Activated naive CD4-positive, alpha-beta T cell treated with anti-CD3 and anti-CD28 coated beads, Interleukin-2, amount 50 U/mL, for 24 hours (primary cell): ENCODE measurements around the gene U2SURP.
"Not testable (repeated sequence)": the region's sequence is repeated elsewhere in the genome, so short reads cannot be mapped to it uniquely, and the experiment has no call there.

Experiments used
- H3K27ac Mint-ChIP-seq: one replicate; pipeline ENCODE4 v1.8.0; 2021; ENCODE audit warnings: mild to moderate bottlenecking, mixed read lengths
- H3K27me3 Mint-ChIP-seq: one replicate; pipeline ENCODE4 v1.8.0; 2021; ENCODE audit warnings: mixed read lengths
- H3K36me3 Mint-ChIP-seq: one replicate; pipeline ENCODE4 v1.8.0; 2021; ENCODE audit warnings: mixed read lengths
- H3K4me1 Mint-ChIP-seq: one replicate; pipeline ENCODE4 v1.8.0; 2021; ENCODE audit warnings: mixed read lengths
- H3K4me3 Mint-ChIP-seq: one replicate; pipeline ENCODE4 v1.8.0; 2021; ENCODE audit warnings: mild to moderate bottlenecking, mixed read lengths
- H3K9me3 Mint-ChIP-seq: one replicate; pipeline ENCODE4 v1.8.0; 2021; ENCODE audit warnings: mixed read lengths

U2SURP gene

GRCh38 chr3:143031796-143032387, 30.5 kb downstream of the U2SURP start:
- H3K4me3 Mint-ChIP-seq, H3K9me3 Mint-ChIP-seq, H3K27ac Mint-ChIP-seq, H3K27me3 Mint-ChIP-seq: not testable (repeated sequence)
- Mint-ChIP-seq H3K4me1 (peaks cover 19% of the 10 kb centered on the region), H3K36me3 (peaks cover 35% of the 10 kb centered on the region)

DNA sequence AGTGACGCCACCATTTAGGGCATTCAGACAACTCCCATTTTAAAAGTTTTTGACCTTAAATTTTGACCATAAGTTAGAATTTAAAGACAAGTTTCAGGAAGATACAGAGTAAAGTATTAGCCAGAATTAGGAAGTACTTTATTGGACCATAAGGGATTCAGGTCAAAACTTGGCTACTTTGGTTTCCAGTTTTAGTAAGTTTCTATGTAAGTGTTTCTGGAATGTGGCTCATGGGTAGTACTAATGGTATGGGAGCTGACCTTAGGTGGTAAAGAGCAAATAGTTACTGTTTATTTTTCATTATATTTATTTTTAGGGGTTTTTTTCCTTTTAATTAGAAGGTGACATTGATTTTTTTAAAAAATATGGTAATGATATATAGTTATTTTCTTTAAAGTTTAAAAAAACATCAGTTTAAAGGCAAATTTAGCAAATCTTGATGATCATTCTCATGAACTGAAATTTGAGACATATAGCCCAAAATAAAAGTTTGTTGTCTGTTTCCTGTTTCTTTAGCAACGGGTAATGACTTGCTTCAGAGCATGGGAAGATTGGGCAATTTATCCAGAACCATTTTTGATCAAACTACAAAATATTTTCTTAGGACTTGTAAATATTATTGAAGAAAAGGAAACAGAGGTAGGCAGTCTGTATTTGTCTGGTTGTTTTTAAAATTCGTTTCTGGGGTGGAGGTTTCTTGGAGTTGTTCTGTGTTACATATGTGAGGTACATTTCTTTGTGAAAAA, 34.3 kb downstream of the U2SURP start:
- H3K4me3 Mint-ChIP-seq = no peak overlapping the region
- H3K36me3 Mint-ChIP-seq = peaks cover 22% of the 10 kb centered on the region
- no peaks in the 10 kb centered on the region for H3K9me3 Mint-ChIP-seq
- no peak overlapping the region for H3K27ac Mint-ChIP-seq
- peaks cover 19% of the 10 kb centered on the region for H3K4me1 Mint-ChIP-seq
- no peaks in the 10 kb centered on the region for H3K27me3 Mint-ChIP-seq

- Mint-ChIP-seq H3K4me1 (peaks cover 19% of the 10 kb centered on the region), H3K27ac (no peak overlapping the region), H3K27me3 (no peaks in the 10 kb centered on the region), H3K4me3 (peak overlapping the region; percentile 33), H3K36me3 (peaks cover 20% of the 10 kb centered on the region), H3K9me3 (no peaks in the 10 kb centered on the region)
Observed at GRCh38 chr3:143036557-143036956, 35.2 kb downstream of the U2SURP start.

GRCh38 chr3:143037867-143038266, 36.5 kb downstream of the U2SURP start:
- H3K4me1 Mint-ChIP-seq = peaks cover 23% of the 10 kb centered on the region
- peaks cover 19% of the 10 kb centered on the region for H3K36me3 Mint-ChIP-seq
- H3K4me3 Mint-ChIP-seq = no peak overlapping the region
- H3K9me3 Mint-ChIP-seq = no peaks in the 10 kb centered on the region
- no peak overlapping the region for H3K27ac Mint-ChIP-seq
- no peaks in the 10 kb centered on the region for H3K27me3 Mint-ChIP-seq

DNA sequence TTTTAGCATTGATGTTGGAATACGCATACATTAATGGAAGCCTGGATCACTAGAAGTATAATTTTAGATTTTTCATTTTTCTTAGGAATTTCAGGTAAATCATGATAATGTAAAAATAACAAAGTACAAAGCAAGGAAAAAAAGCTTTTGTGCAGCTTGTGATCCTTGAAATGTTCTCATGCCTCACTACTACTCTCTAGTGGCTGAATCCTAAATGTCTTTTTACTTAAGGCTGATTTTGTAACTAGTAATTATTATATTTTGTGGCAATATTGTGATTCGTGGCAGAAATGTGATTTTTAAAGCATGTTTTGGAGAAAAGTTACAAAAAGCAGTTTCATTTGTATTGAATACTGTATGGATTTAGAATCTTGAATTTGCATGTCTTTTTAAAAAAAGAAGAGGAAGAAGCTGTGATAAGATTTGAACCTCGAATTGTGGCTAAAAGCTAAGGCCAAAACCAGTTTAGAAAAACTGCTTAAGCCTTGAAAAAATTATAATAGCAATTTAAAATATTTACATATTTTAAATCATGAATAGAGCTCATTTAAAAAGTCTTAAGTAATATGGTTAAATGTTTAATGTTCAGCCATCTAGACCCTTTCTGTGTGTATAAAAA, 39.0 kb downstream of the U2SURP start:
- Mint-ChIP-seq H3K27me3 (no peaks in the 10 kb centered on the region), H3K4me3 (no peak overlapping the region), H3K4me1 (peaks cover 22% of the 10 kb centered on the region), H3K36me3 (peaks cover 17% of the 10 kb centered on the region), H3K9me3 (no peaks in the 10 kb centered on the region), H3K27ac (no peak overlapping the region)

- Mint-ChIP-seq H3K4me1 (peaks cover 7% of the 10 kb centered on the region), H3K9me3 (no peaks in the 10 kb centered on the region), H3K27me3 (no peaks in the 10 kb centered on the region), H3K36me3 (peaks cover 14% of the 10 kb centered on the region), H3K27ac (no peak overlapping the region), H3K4me3 (no peak overlapping the region)
Observed at GRCh38 chr3:143041903-143042302, 40.5 kb downstream of the U2SURP start.

GRCh38 chr3:143045639-143046038, 44.3 kb downstream of the U2SURP start:
- Mint-ChIP-seq H3K36me3 (peaks cover 19% of the 10 kb centered on the region), H3K27ac (no peak overlapping the region), H3K9me3 (no peaks in the 10 kb centered on the region), H3K4me3 (no peak overlapping the region), H3K4me1 (peaks cover 3% of the 10 kb centered on the region), H3K27me3 (no peaks in the 10 kb centered on the region)

- not testable (repeated sequence) for H3K4me1 Mint-ChIP-seq, H3K27ac Mint-ChIP-seq, H3K27me3 Mint-ChIP-seq, H3K4me3 Mint-ChIP-seq, H3K9me3 Mint-ChIP-seq
- H3K36me3 Mint-ChIP-seq = peaks cover 20% of the 10 kb centered on the region
Observed at GRCh38 chr3:143046075-143046474, 44.7 kb downstream of the U2SURP start.

- Mint-ChIP-seq H3K36me3 (peaks cover 25% of the 10 kb centered on the region), H3K4me3 (no peak overlapping the region), H3K27me3 (no peaks in the 10 kb centered on the region), H3K27ac (no peak overlapping the region), H3K9me3 (no peaks in the 10 kb centered on the region), H3K4me1 (peaks cover 9% of the 10 kb centered on the region)
Observed at GRCh38 chr3:143054011-143054410, 52.6 kb downstream of the U2SURP start.

GRCh38 chr3:143056372-143056771, 55.0 kb downstream of the U2SURP start:
- Mint-ChIP-seq H3K36me3 (peaks cover 26% of the 10 kb centered on the region), H3K4me3 (no peak overlapping the region), H3K27ac (no peak overlapping the region), H3K4me1 (peaks cover 28% of the 10 kb centered on the region), H3K27me3 (no peaks in the 10 kb centered on the region), H3K9me3 (no peaks in the 10 kb centered on the region)

GRCh38 chr3:143060906-143061305, 59.5 kb downstream of the U2SURP start:
- Mint-ChIP-seq H3K27me3 (no peaks in the 10 kb centered on the region), H3K4me3 (no peak overlapping the region), H3K4me1 (peaks cover 30% of the 10 kb centered on the region), H3K9me3 (no peaks in the 10 kb centered on the region), H3K36me3 (peaks cover 19% of the 10 kb centered on the region), H3K27ac (peak overlapping the region; percentile 73)

- H3K27me3 Mint-ChIP-seq = no peaks in the 10 kb centered on the region
- H3K4me3 Mint-ChIP-seq = no peak overlapping the region
- no peak overlapping the region for H3K27ac Mint-ChIP-seq
- peaks cover 12% of the 10 kb centered on the region for H3K36me3 Mint-ChIP-seq
- no peaks in the 10 kb centered on the region for H3K9me3 Mint-ChIP-seq
- peaks cover 28% of the 10 kb centered on the region for H3K4me1 Mint-ChIP-seq
Observed at GRCh38 chr3:143063018-143063417, 61.6 kb downstream of the U2SURP start.

DNA sequence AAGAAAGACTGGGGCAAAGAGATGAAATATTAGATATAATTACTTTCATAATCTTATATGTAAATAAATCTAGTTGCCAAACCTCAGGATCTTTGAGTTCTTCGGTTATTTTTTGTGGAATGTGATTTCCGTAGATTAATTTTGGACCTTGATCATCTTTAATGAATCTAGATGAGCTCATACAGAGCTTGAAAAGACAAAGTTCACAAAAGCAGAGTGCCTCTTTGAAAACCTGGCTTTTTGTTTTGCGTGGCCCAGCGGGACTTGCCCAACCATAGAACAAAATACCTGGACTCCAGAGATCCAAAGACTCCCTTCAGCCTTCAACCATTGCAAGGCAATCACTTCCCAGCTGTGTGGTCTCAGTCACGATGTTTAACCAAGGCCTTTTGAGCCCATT, 63.4 kb downstream of the U2SURP start:
- H3K9me3 Mint-ChIP-seq = no peaks in the 10 kb centered on the region
- H3K4me1 Mint-ChIP-seq = peaks cover 19% of the 10 kb centered on the region

GRCh38 chr3:143065364-143065763, 64.0 kb downstream of the U2SURP start:
- Mint-ChIP-seq H3K27me3 (no peaks in the 10 kb centered on the region), H3K4me1 (peaks cover 13% of the 10 kb centered on the region), H3K27ac (peak overlapping the region; percentile 1), H3K36me3 (peaks cover 9% of the 10 kb centered on the region), H3K4me3 (no peak overlapping the region), H3K9me3 (no peaks in the 10 kb centered on the region)

More for the DNA sequence above, 63.4 kb downstream of the U2SURP start:
- Mint-ChIP-seq H3K27ac (no peak overlapping the region), H3K27me3 (no peaks in the 10 kb centered on the region), H3K4me3 (no peak overlapping the region), H3K36me3 (peaks cover 10% of the 10 kb centered on the region)

GRCh38 chr3:143066033-143066432, 64.7 kb downstream of the U2SURP start:
- Mint-ChIP-seq H3K4me3 (no peak overlapping the region), H3K9me3 (no peaks in the 10 kb centered on the region), H3K27ac (no peak overlapping the region), H3K27me3 (no peaks in the 10 kb centered on the region), H3K4me1 (peaks cover 6% of the 10 kb centered on the region), H3K36me3 (peaks cover 6% of the 10 kb centered on the region)

DNA sequence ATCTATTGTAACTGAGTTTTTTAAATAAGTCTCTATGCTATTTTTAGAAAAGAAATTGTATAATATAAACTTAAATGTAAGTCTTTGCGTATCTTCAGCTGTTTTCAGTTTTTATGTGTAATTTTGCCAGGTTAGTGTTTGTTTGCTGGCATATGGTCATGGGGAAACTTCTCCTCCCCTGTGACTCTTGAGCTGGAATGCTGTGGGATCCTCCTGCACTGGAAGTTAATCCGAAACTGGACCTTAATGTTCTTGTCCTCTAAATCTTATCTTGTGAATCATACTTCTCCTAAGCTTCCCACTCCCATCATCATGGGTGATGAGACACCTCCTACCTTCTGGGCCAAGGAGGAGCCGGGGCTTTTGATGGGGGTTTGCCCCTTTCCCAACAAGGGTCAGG, 65.8 kb downstream of the U2SURP start:
- no peaks in the 10 kb centered on the region for H3K4me1 Mint-ChIP-seq
- no peak overlapping the region for H3K4me3 Mint-ChIP-seq
- H3K27ac Mint-ChIP-seq = no peak overlapping the region
- H3K36me3 Mint-ChIP-seq = no peaks in the 10 kb centered on the region
- no peaks in the 10 kb centered on the region for H3K27me3 Mint-ChIP-seq
- H3K9me3 Mint-ChIP-seq = no peaks in the 10 kb centered on the region
